Gastroesophageal sphincter (tissue), 4 donors: ENCODE measurements around the gene ISYNA1. TPM values are rescaled to one million over a fixed set of nuclear protein-coding genes. Genes with fewer than 3 reads are reported as not detected.

Experiments used
- ATAC-seq: fragments of 150-250 bp; one replicate; pipeline ENCODE4 v1.9.1; 2016; ENCODE audit warnings: mild to moderate bottlenecking, moderate library complexity
- H3K27ac ChIP-seq, 4 donors: fragments of 200-600 bp; sonication (generic) in 3 of 4; 1 replicate in 3 of 4; 2 replicates in 1 of 4; pipeline ENCODE4 v1.5.1; 2016 to 2019
- H3K27me3 ChIP-seq: fragments of 200-600 bp; sonication (generic); one replicate; pipeline ENCODE4 v1.5.1; 2019
- H3K36me3 ChIP-seq, 2 donors: fragments of 200-600 bp; sonication (generic); one replicate each; pipeline ENCODE4 v1.5.1; 2019; ENCODE audit warnings: control low read depth in 1 of 2
- H3K4me1 ChIP-seq, 3 donors: fragments of 200-600 bp; sonication (generic); 1 replicate in 2 of 3; 2 replicates in 1 of 3; pipeline ENCODE4 v1.5.1; 2016 to 2019; ENCODE audit warnings: control low read depth in 2 of 3
- H3K4me3 ChIP-seq, 2 donors: fragments of 200-600 bp; sonication (generic); one replicate each; pipeline ENCODE4 v1.5.1; 2019; ENCODE audit warnings: mild to moderate bottlenecking in 1 of 2, moderate library complexity in 1 of 2
- H3K9me3 ChIP-seq, 3 donors: fragments of 200-600 bp; sonication (generic); one replicate each; pipeline ENCODE4 v1.5.1; 2017 to 2019; ENCODE audit warnings: control low read depth in 2 of 3
- CTCF ChIP-seq, 4 experiments: fragments of 200-600 bp in 2 of 4; fragments of 450-650 bp in 2 of 4; sonication (generic) in 1 of 4; IDR thresholded peaks; one replicate each; pipeline ENCODE4 v1.5.1; 2017 to 2019; ENCODE audit warnings: antibody characterized with exemption in 4 of 4, mild to moderate bottlenecking in 2 of 4, moderate library complexity in 2 of 4
- EP300 ChIP-seq: sonication (generic); formaldehyde crosslinking; IDR thresholded peaks from one replicate; pipeline ENCODE4 v1.6.1; 2017; ENCODE audit warnings: antibody characterized with exemption, mild to moderate bottlenecking
- POLR2A ChIP-seq, 2 donors: fragments of 450-650 bp; IDR thresholded peaks; one replicate each; pipeline ENCODE4 v1.6.1; 2017; ENCODE audit warnings: antibody characterized with exemption in 2 of 2, mild to moderate bottlenecking in 2 of 2, moderate library complexity in 1 of 2
- POLR2AphosphoS5 ChIP-seq: sonication (generic); formaldehyde crosslinking; IDR thresholded peaks from one replicate; pipeline ENCODE4 v1.6.1; 2017; ENCODE audit warnings: antibody characterized with exemption
- WGBS, 2 donors: methylation state at CpG; one replicate each; pipeline ENCODE4 v1.1.5; 2018; ENCODE audit warnings: low coverage in 1 of 2; 5-methylcytosine and 5-hydroxymethylcytosine counted together
- total RNA-seq, 4 donors: library from RNA; depleted of rRNA; stranded (reverse); fragments of >200 nt; gene quantifications; one replicate each; pipeline ENCODE4 v1.1.0, GENCODE V29; 2016

ISYNA1 gene
- total RNA-seq, 4 donors from 2014 or later: 15.2 to 31.6 (median 19.8) TPM

DNA sequence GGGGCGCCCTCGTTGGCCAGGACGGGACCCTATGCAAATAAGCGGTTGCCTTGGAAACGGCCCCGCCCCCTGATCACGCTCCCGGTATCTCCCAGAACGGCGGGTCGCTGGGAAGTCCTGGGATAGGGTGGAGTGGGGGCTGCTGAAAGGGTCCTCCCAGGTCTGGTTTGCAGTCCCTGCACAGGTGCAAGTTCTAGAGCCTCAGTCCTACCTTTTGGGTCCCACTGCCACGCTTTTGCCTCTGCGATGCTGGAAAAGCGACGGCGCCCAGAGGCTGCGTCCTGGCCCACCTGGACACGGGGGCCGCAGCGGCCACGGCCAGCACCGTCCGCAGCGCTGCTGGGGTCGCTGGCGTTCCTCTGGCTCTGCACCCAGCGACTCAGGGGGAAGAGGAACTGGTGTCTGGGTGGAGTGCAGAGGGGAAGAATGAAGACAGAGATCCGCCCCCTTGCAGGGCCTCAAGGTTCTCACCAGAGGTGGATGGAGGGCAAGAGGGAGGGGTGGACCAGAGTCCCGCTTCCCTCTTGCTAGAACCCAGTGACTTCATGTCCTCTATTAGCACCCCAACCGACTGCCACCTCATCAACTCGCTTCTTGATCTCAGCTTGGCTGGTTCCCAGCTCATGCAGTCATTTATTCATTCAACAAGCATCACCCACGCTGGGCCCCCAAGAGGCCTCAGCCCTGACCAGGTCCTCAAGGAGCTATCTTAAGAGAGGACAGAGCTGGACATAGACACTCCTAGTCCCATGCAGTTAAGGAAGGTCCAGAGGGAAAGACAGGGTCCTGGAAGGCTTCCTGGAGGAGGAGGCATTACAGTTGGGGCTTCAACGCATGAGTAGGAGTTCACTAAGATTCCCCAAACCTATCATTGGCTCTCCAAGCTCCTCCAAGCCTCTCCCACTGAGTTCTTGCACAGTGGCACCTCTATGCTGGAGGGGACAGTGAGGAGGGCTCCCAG is 40.4 kb downstream of the ISYNA1 start, which contains the start of gene LRRC25:
LRRC25 (minus strand) TSS at position 381 of the 961 bp plus-strand sequence. CDS start 659 bp downstream, outside the sequence.
- no peaks in the 10 kb centered on the region for H3K9me3 ChIP-seq
- TF ChIP-seq POLR2A (IDR thresholded peaks at IDR 0.05): peak; percentile 43 to 47
- no peak for TF ChIP-seq CTCF (IDR thresholded peaks at IDR 0.05)
- peak; percentile 56 for ATAC-seq
- H3K27me3 ChIP-seq: peaks cover 29% of the 10 kb centered on the region
- 20% methylated on average over 10 of the region's 33 CpGs; no CpG with 5 or more reads in 1 of the 2 donors for WGBS, 2 donors
- H3K27ac ChIP-seq: peak within 1 kb of the TSS in 1 of 4 donors; percentile 53
- peaks cover 0 to 8% (median 0%) of the 10 kb centered on the region in 3 donors for H3K4me1 ChIP-seq
- H3K4me3 ChIP-seq: peak within 1 kb of the TSS in 1 of 2 donors; percentile 38
- no peaks in the 10 kb centered on the region for H3K36me3 ChIP-seq

- H3K27ac ChIP-seq: no peak overlapping the region
Observed at GRCh38 chr19:18396471-18397241, 41.3 kb downstream of the ISYNA1 start.

DNA sequence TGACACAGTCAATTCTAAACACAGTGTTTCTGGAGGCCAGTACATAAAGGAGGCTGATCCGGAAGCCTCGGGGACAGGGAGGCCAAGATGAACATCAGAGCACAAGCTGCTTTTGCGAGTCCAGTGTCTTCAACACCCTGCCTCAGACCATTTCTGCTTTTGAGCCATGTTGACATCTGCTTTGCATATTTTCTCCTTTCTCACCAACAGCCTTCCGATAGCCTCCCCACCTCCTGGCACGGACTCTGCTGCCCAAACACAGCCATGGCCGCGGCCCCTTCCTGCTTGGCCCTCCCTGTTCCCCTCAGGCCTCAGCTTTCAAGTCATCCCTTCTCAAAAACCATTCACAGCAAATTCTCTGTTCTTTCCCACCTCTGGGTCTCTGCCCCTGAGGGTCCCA is 44.1 kb downstream of the ISYNA1 start:
- peak overlapping the region in 1 of 4 donors; percentile 43 for H3K27ac ChIP-seq
- no peak for TF ChIP-seq POLR2AphosphoS5
- TF ChIP-seq POLR2A (IDR thresholded peaks at IDR 0.05): no peak
- no peak for TF ChIP-seq EP300
- no peak for TF ChIP-seq CTCF (IDR thresholded peaks at IDR 0.05)
- peaks cover 29% of the 10 kb centered on the region for H3K27me3 ChIP-seq
- H3K4me3 ChIP-seq: peak overlapping the region in 1 of 2 donors; percentile 18
- no peaks in the 10 kb centered on the region for H3K36me3 ChIP-seq
- peaks cover 0 to 11% (median 0%) of the 10 kb centered on the region in 3 donors for H3K4me1 ChIP-seq
- WGBS, 2 donors: 60 to 74% methylated on average over 7 of the region's 7 CpGs
- ATAC-seq: no peak
- no peaks in the 10 kb centered on the region for H3K9me3 ChIP-seq

More at GRCh38 chr19:18396471-18397241, 41.3 kb downstream of the ISYNA1 start:
- Histone ChIP-seq H3K4me3 (peak overlapping the region in 1 of 2 donors; percentile 38), H3K36me3 (no peaks in the 10 kb centered on the region), H3K27me3 (peaks cover 29% of the 10 kb centered on the region), H3K9me3 (no peaks in the 10 kb centered on the region), H3K4me1 (peaks cover 0 to 8% (median 0%) of the 10 kb centered on the region in 3 donors)
- WGBS, 2 donors: 0% methylated on average over 1 of the region's 37 CpGs; no CpG with 5 or more reads in 1 of the 2 donors
- TF ChIP-seq EP300: no peak
- TF ChIP-seq POLR2AphosphoS5: no peak
- no peak for TF ChIP-seq POLR2A (IDR thresholded peaks at IDR 0.05)
- no peak for TF ChIP-seq CTCF (IDR thresholded peaks at IDR 0.05)
- ATAC-seq: no peak

DNA sequence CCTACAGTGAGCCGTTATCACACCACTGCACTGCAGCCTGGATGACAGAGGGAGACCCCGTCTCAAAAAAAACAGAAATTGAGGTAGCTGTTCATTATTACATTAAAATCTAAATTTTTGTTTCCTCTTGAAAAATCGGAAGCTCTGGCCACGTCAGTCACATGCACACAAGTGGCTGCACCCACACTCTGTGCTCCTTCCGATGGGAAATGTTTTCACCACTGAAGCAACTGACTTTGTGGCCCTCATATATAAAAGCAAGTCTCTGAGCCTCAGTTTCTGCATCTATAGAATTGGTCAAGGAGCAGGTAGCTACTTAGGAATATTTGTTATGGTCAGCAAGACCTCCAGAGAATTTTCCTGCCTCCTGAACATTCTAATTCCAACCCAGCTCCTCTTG is 45.0 kb downstream of the ISYNA1 start:
- WGBS, 2 donors: 72 to 73% methylated on average over 5 of the region's 5 CpGs
- Histone ChIP-seq H3K9me3 (no peaks in the 10 kb centered on the region), H3K4me1 (peaks cover 0 to 20% (median 4%) of the 10 kb centered on the region in 3 donors), H3K27me3 (peaks cover 26% of the 10 kb centered on the region), H3K27ac (no peak overlapping the region), H3K36me3 (no peaks in the 10 kb centered on the region), H3K4me3 (peak overlapping the region in 1 of 2 donors; percentile 18)
- TF ChIP-seq EP300: no peak
- TF ChIP-seq POLR2AphosphoS5: no peak
- TF ChIP-seq POLR2A (IDR thresholded peaks at IDR 0.05): no peak
- TF ChIP-seq CTCF (IDR thresholded peaks at IDR 0.05): no peak
- no peak for ATAC-seq
